HG02798 (cell line): Measurements from ENCODE around the gene NDUFA6.
"Not testable (repeated sequence)": the region's sequence is repeated elsewhere in the genome, so short reads cannot be mapped to it uniquely, and the experiment has no call there.

Experiments
- ATAC-seq: cut with Tn5 transposase; IDR thresholded peaks from one replicate; pipeline ENCODE4 v1.9.1; 2021; ENCODE audit warnings: mild to moderate bottlenecking; ENCODE audit not compliant: unreplicated experiment, poor library complexity

Gene NDUFA6

DNA sequence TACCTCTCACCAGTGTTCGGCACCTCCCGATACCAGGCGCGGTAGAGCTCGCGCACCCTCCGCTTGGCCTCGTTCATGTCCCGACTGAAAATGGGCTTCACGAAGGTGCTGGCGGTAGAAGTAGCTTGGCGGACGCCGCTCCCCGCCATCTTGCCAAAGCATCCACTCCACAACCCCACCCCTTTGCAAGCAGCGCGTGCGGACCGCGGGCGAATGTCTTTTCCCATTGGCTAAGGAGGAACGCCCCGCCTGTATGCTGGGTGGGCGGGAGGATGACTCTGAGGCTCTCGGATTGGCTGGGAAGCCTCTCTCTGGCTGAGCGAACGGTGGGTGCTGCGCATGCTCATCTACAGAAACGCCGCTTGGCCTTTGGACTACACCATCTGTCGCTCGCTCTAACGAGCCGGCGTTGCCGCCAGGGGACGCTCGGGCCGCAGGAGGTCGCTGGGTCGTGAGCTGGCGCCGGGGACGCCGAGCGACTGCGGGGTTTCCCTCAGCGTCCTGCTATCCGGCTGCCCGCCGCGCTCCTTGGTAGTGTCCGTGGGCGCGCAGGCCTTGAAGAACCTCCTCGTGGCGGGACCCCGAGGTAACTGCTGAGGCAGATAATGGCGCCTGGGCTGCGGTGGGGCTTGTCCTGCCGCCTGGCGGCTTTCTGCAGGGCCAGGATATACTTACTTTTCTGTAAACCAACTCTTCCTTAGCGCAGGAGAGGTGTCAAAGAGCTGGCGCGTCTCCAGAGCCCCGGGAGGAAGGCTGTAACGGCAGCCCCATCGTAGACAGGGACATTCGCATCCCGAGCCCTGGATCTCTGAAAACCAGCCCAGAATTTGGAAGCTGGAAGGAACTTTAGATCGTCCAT, at the start of gene NDUFA6:
Gene NDUFA6 (minus strand): TSS at position 177 of the 859 bp plus-strand sequence. CDS start 28 bp downstream, at position 149.
- ATAC-seq = peak; percentile 96

DNA sequence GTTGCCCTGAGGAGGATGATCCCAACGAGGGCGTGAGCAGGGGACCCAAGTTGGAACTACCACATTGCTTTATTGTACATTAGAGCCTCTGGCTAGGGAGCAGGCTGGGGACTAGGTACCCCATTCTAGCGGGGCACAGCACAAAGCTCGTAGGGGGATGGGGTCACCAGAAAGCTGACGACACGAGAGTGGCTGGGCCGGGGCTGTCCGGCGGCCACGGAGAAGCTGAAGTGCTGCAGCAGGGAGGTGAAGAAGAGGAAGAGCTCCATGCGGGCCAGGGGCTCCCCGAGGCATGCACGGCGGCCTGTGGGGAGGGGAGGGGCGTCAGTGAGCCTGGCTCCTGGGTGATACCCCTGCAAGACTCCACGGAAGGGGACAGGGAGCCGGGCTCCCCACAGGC, 49.6 kb upstream of the NDUFA6 start:
- ATAC-seq = not testable (repeated sequence)

DNA sequence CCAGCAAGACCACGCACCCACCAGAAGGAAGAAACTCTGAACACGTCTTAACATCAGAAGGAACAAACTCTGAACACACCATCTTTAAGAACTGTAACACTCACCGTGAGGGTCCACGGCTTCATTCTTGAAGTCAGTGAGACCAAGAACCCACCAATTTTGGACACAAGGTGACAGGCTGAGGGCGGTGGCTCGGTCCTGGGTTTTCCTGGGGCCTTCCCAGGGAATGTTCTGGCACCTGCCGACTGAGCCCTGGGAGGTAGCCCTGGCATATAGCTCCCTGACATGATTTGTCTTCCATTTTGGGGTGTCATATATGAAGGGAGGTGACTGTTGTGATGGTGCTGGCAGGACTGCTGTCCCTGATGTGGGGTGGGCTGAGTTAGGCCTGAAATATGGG, 48.9 kb upstream of the NDUFA6 start:
- ATAC-seq = not testable (repeated sequence)

DNA sequence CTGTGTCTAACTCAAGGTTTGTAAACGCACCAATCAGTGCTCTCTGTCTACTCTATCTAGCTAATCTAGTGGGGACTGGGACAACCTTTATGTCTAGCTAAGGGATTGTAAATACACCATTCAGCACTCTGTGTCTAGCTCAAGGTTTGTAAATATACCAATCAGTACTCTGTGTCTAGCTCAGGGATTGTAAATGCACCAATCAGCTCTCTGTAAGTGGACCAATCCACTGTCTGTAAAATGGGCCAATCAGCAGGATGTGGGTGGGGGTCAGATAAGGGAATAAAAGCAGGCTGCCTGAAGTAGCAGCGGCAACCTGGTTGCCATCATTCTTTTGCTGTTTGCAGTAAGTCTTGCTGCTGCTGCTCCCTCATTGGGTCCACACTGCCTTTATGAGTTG, 48.4 kb upstream of the NDUFA6 start:
- ATAC-seq = no peak

DNA sequence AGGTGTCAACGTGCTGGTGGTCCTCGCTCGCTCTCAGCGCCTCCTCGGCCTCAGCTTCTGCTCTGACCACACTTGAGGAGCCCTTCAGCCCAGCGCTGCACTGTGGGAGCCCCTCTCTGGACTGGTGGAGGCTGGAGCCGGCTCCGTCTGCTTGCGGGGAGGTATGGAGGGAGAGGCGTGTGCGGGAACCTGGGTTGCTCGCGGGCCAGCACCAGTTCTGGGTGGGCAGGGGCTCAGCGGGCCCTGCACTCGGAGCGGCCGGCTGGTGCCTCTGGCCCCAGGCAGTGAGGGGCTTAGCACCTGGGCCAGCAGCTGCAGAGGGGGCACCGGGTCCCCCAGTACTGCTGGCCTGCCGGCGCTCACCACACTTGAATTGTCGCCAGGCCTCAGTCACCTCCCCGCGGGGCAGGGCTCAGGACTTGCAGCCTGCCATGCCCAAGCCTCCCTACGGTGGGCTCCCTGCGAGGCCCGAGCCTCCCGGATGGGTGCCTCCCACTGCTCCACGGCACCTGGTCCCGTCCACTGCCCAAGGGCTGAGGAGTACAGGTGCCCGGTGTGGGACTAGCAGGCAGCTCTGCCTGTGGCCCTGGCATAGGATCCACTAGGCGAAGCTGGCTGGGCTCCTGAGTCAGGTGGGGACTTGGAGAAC, 47.7 kb upstream of the NDUFA6 start:
- ATAC-seq = no peak

DNA sequence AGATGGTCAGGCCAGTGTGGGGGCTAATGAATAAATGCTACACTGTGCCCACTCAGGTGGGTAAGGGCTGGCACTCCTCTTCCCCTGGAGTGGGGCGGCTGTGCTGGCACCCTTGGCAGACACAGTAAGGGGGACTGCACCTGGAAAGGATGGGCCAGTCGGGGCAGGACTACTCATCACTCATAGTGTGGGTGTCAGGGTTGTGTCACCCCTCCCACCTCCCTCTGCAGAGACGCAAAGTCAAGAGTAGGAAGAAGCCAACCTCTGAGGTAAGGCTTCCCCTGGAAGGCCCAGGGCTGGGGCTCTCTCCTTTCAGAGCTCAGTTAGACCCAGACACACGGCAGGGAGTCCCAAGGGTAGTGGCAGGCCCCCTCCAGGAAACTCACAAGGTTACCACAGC, 45.1 kb upstream of the NDUFA6 start:
- not testable (repeated sequence) for ATAC-seq

DNA sequence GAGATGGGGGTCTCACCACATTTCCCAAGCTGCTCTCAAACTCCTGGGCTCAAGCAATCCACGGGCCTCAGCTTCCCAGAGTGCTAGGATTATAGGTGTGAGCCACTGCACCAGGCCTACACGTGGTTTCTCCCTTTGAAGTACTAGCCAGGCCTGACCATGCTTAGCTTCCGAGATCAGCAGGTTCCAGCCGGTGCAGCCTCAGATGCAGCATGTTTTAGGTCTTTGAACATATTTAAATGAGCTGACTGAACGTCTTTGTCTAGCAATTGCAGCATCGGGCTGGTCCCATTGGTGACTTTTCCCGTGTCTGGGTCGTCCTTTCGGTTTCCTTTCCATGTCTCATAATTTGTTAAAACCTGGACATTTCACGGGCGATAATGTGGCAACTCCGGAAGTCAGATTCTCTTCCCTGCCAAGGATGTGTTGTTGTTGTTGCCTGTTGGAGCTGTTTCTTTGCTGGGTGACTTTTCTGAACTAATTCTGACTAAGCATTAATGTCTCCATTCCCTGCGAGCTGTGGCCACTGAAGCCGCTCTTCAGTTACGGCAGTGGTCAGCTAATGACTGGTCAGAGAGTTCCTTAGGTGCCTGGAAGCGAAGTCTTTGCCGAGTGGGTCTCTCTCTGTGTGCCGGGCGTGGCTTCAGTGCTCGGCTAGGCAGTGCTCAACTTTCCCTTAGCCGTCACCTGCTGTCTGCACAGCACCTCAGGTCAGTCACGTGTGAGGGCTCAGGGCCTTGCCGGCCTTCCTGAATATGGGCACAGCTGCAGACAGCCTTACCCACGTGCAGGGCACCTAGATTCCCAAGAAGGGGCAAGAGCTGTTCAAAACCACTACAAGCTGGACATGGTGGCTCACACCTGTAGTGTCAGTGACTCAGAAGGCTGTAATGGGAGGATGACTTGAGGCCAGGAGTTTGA, 43.8 kb upstream of the NDUFA6 start:
- ATAC-seq = no peak

DNA sequence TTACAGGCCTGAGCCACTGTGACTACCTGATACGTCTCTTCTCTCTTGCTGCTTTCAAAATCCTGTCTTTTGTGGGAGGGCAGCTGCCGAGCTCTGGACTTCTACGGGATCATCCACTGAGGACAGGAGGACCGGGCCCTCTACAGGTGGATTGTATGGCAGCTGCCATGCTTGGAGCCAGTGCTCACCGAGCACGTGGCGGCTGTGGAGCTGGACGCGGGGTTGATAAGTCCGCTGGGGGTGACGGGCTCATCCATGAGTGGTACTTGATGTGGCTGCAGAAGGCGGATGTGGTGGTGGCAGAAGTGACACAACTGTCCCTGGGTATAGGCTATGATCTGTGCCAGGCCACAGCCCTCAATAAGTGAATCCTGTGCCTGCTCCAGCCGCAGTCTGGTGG, 41.9 kb upstream of the NDUFA6 start:
- ATAC-seq = no peak

DNA sequence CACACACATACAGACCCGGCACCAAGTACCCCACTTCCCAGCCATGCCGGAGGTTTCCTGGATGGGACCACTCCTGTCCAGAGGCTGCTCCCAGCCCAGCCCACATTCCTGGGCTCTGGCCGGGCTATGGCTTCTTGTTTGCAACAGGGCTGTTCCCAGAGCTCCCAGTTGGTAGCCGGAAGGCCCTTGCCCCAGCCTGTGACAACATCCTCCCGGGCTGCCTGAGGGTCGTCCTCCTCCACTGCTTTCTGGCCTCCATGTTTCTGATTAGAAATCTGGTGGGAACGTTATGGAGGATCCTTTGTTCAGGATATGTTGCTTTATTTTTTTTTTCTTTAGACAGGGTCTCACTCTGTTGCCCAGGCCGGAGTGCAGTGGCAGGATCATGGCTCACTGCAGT, 41.0 kb upstream of the NDUFA6 start:
- ATAC-seq = no peak

DNA sequence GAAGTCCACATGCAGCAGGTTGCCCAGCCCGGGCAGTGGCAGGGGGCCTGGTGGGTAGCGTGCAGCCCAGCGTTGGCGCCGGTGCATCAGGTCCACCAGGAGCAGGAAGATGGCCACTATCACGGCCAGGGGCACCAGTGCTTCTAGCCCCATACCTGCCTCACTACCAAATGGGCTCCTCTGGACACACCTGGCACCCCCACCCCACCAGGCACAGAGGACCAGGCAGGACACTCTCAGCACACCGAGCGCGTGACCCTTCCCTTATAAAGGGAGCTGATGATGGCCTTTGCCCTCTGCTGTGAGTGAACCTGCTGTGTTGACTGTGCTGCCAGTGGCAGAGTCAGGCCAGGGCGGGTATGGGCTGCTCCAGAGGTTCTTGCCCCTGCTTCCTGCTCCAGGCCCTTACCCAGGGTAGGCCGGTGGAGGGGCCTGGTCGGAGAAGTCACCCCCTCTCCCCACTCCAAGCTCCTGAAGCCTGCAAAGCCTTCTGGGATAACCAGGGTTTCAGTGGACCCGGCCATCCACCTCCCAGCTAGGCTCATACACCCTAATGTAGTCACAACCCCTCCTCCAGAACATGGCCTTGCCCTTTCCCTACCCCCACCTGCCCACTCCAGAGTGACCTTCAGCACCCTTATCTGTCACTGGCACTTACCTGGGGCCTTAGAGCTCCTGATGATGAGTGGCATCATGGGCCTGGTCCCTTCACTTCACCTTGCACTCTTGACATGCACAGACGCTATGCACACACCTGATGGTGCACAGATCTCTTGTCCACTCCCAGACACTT, 40.3 kb upstream of the NDUFA6 start, which contains the start of gene CYP2D6:
Gene CYP2D6 (minus strand): TSS at position 172 of the 793 bp plus-strand sequence. CDS start 19 bp downstream, at position 153.
- not testable (repeated sequence) for ATAC-seq

DNA sequence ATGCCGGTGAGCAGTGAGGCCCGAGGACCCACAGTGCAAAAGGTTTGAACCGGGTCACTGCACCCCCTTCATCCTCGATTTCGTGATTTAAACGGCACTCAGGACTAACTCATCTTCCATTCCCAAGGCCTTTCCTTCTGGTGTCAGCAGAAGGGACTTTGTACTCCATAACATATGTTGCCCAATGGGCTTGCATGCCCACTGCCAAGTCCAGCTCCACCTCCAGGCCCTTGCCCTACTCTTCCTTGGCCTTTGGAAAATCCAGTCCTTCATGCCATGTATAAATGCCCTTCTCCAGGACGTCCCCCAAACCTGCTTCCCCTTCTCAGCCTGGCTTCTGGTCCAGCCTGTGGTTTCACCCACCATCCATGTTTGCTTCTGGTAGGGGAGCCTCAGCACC, 39.6 kb upstream of the NDUFA6 start:
- ATAC-seq = not testable (repeated sequence)

DNA sequence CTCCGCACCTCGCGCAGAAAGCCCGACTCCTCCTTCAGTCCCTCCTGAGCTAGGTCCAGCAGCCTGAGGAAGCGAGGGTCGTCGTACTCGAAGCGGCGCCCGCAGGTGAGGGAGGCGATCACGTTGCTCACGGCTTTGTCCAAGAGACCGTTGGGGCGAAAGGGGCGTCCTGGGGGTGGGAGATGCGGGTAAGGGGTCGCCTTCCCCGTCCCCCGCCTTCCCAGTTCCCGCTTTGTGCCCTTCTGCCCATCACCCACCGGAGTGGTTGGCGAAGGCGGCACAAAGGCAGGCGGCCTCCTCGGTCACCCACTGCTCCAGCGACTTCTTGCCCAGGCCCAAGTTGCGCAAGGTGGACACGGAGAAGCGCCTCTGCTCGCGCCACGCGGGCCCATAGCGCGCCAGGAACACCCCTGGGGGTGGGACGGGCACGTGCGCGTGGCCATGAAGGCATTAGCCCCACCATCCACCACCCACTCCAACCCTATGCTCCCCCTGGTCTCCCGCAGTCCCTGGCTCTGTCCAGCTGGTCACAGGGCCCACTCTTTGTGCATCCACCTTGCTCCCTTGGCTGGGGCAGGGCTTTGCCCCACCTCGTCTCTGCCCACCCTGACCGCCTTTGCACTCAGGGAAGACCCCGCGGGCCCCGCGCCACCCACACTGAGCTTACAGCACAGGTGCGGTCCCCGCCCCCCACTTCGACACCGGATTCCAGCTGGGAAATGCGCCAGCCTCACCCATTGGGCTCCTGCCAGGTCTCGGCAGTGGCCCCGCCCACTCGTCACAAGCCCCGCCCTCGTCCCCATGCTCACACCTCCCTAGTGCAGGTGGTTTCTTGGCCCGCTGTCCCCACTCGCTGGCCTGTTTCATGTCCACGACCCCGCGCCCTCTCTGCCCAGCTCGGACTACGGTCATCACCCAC, 38.5 kb upstream of the NDUFA6 start:
- not testable (repeated sequence) for ATAC-seq

DNA sequence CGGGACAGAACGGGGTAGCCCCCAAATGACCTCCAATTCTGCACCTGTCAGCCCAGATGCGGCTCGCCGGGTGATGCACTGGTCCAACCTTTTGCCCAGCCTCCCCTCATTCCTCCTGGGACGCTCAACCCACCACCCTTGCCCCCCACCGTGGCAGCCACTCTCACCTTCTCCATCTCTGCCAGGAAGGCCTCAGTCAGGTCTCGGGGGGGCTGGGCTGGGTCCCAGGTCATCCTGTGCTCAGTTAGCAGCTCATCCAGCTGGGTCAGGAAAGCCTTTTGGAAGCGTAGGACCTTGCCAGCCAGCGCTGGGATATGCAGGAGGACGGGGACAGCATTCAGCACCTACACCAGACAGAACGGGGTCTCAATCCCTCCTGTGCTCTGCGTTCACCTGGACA, 37.4 kb upstream of the NDUFA6 start:
- ATAC-seq = not testable (repeated sequence)

DNA sequence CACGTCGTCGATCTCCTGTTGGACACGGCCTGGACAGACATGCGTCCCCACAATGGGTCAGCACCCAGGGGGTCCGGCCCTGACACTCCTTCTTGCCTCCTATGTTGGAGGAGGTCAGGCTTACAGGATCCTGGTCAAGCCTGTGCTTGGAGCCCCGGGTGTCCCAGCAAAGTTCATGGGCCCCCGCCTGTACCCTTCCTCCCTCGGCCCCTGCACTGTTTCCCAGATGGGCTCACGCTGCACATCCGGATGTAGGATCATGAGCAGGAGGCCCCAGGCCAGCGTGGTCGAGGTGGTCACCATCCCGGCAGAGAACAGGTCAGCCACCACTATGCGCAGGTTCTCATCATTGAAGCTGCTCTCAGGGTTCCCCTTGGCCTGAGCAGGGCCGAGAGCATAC, 37.0 kb upstream of the NDUFA6 start:
- ATAC-seq = no peak

DNA sequence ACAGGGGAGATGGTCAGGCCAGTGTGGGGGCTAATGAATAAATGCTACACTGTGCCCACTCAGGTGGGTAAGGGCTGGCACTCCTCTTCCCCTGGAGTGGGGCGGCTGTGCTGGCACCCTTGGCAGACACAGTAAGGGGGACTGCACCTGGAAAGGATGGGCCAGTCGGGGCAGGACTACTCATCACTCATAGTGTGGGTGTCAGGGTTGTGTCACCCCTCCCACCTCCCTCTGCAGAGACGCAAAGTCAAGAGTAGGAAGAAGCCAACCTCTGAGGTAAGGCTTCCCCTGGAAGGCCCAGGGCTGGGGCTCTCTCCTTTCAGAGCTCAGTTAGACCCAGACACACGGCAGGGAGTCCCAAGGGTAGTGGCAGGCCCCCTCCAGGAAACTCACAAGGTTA, 33.0 kb upstream of the NDUFA6 start:
- ATAC-seq = not testable (repeated sequence)

DNA sequence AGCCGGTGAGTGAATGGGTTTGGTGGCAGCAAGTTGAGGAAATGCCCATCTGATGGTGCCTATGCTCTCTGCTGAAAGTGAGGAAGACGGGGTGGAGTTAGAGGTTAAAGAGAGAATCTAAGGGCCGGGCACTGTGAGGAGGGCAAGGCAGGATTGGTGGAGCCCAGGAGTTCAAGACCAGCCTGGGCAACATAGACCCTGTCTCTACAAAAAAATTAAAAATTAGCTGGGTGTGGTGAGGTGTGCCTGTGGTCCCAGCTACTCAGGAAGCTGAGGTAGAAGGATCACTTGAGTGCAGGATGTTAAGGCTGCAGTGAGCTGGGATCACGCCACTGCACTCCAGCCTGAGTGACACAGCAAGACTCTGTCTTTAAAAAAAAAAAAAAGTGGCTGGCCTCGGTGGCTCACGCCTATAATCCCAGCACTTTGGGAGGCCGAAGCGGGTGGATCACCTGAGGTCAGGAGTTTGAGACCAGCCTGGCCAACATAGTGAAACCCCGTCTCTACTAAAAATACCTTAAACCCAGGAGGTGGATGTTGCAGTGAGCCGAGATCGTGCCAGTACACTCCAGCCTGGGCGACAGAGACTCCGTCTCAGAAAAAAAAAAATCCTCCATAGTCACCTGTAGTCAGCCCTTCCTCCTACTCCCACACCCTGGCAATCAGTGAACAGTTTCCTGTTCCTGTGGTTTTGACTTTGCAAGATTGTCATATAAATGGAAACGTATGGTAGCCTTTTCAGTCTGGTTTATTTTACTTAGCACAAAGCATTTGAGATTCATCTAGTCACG, 29.9 kb upstream of the NDUFA6 start:
- not testable (repeated sequence) for ATAC-seq

DNA sequence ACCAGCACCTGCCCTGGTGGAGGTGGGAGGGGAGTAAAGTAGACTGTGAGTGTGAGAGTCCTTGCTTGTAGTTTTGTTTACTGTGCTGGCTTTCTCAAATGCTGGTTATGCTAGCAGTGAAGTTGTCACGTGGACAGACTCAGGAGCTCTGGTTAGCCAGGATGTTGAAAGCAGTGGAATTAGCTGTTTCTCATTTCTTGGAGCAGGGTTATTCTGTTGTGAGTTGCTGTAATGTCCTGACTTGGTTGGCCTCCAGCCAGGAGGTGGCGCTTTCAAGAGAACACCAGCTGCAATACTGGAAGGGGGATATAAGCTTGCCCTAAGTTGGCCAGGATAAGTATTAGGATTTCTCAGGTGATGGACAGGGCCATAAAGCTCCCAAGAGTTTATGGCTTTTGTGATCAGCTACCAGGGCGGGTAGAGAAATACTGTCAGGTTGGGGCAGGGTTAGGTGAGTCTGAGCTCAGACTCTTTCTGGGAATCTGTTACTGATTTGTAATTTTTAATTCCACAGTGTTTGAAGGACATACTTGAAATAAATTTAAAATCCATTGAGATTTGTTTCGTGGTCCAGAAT, 26.4 kb upstream of the NDUFA6 start:
- no peak for ATAC-seq
